B cell (primary cell): ENCODE results near the gene AMDHD2. TPM values are rescaled to one million over a fixed set of nuclear protein-coding genes. Genes with fewer than 3 reads are reported as not detected.

Source experiments
- ATAC-seq: fragments of 200-7000 bp; cut with Tn5 transposase; one replicate; pipeline ENCODE4 v1.10.0; 2021; ENCODE audit warnings: low read depth, mild to moderate bottlenecking, moderate number of reproducible peaks, moderate library complexity
- CTCF ChIA-PET: fragments of 350-600 bp; sonication (Branson Sonifier 250); formaldehyde crosslinking; loops from one replicate; lab custom pipeline; 2021; ENCODE audit warnings: antibody characterized with exemption, inconsistent platforms; lab: Charles Lee
- POLR2A ChIA-PET: fragments of 350-600 bp; sonication (Branson Sonifier 250); formaldehyde crosslinking; loops from one replicate; lab custom pipeline; 2021; ENCODE audit warnings: antibody characterized with exemption; lab: Charles Lee
- DNase-seq: peaks from one replicate; pipeline ENCODE4 v3.0.0; 2013
- H2AFZ ChIP-seq: 2 replicates; pipeline ENCODE4 v1.6.1; 2012; ENCODE audit warnings: mild to moderate bottlenecking, low read depth, low read length; ENCODE audit not compliant: insufficient read depth, poor library complexity, severe bottlenecking
- H3K27ac ChIP-seq, 2 donors: 1 replicate in 1 of 2; 2 replicates in 1 of 2; pipeline ENCODE4 v1.5.1; 2012 to 2013; ENCODE audit warnings: low read length in 2 of 2, mild to moderate bottlenecking in 2 of 2, moderate library complexity in 1 of 2
- H3K27me3 ChIP-seq, 4 experiments: fragments of 200-600 bp in 1 of 4; sonication (generic) in 1 of 4; replicated peaks in 1 of 4; 1 replicate in 2 of 4; 2 replicates in 2 of 4; pipeline versions ENCODE4 v1.6.1 to v1.7.0; 2013 to 2016; ENCODE audit warnings: low read length in 3 of 4, mild to moderate bottlenecking in 2 of 4, mixed read lengths in 1 of 4, moderate library complexity in 1 of 4; ENCODE audit not compliant: insufficient read depth in 4 of 4, control insufficient read depth in 3 of 4; ENCODE audit errors: control extremely low read depth in 1 of 4
- H3K36me3 ChIP-seq, 2 experiments: replicated peaks in 1 of 2; 1 replicate in 1 of 2; 2 replicates in 1 of 2; pipeline versions ENCODE4 v1.6.1 to v1.7.1; 2013; ENCODE audit warnings: low read length in 1 of 2; ENCODE audit not compliant: insufficient read depth in 2 of 2, control insufficient read depth in 1 of 2; ENCODE audit errors: control extremely low read depth in 1 of 2, extremely low read depth in 1 of 2
- H3K4me1 ChIP-seq, 2 donors: fragments of 200-600 bp in 1 of 2; sonication (generic) in 1 of 2; 1 replicate in 1 of 2; 2 replicates in 1 of 2; pipeline versions ENCODE4 v1.5.1 to v1.6.1; 2013 to 2017; ENCODE audit warnings: low read length in 2 of 2; ENCODE audit not compliant: control insufficient read depth in 2 of 2, insufficient read depth in 2 of 2
- H3K4me2 ChIP-seq: replicated peaks from 2 replicates; pipeline ENCODE3; 2012; ENCODE audit warnings: mild to moderate bottlenecking, low read depth, low read length; ENCODE audit not compliant: poor library complexity, severe bottlenecking
- H3K4me3 ChIP-seq, 5 experiments: fragments of 200-600 bp in 1 of 5; sonication (generic) in 1 of 5; 1 replicate in 3 of 5; 2 replicates in 2 of 5; pipeline versions ENCODE4 v1.5.1 to v1.7.0; 2011 to 2016; ENCODE audit warnings: low read length in 4 of 5, mild to moderate bottlenecking in 4 of 5, low read depth in 2 of 5, control low read depth in 1 of 5, moderate library complexity in 1 of 5; ENCODE audit not compliant: insufficient read depth in 1 of 5; ENCODE audit errors: control extremely low read depth in 1 of 5, extremely low read depth in 1 of 5
- H3K79me2 ChIP-seq: fragments of 200-600 bp; sonication (generic); one replicate; pipeline ENCODE4 v1.6.0; 2016; ENCODE audit warnings: low read length; ENCODE audit not compliant: control insufficient read depth, insufficient read depth
- H3K9ac ChIP-seq: fragments of 200-600 bp; sonication (generic); 2 replicates; pipeline ENCODE4 v1.6.1; 2017; ENCODE audit warnings: mild to moderate bottlenecking, low read length, moderate library complexity
- H3K9me3 ChIP-seq, 3 donors: one replicate each; pipeline versions ENCODE4 v1.6.1 to v1.7.1; 2013; ENCODE audit warnings: low read length in 2 of 3; ENCODE audit not compliant: control insufficient read depth in 2 of 3, insufficient read depth in 1 of 3; ENCODE audit errors: control extremely low read depth in 1 of 3
- H4K20me1 ChIP-seq: 2 replicates; pipeline ENCODE4 v1.6.0; 2012; ENCODE audit warnings: mild to moderate bottlenecking, low read length; ENCODE audit not compliant: insufficient read depth, control insufficient read depth, poor library complexity, severe bottlenecking
- H3K27ac Mint-ChIP-seq: one replicate; pipeline ENCODE4 v1.8.0; 2021; ENCODE audit warnings: mixed read lengths
- H3K27me3 Mint-ChIP-seq: one replicate; pipeline ENCODE4 v1.8.0; 2021; ENCODE audit warnings: mixed read lengths
- H3K4me1 Mint-ChIP-seq: one replicate; pipeline ENCODE4 v1.8.0; 2021; ENCODE audit warnings: mixed read lengths
- H3K4me3 Mint-ChIP-seq: one replicate; pipeline ENCODE4 v1.8.0; 2021; ENCODE audit warnings: mixed read lengths
- H3K9me3 Mint-ChIP-seq: one replicate; pipeline ENCODE4 v1.8.0; 2022; ENCODE audit warnings: mixed read lengths; ENCODE audit not compliant: insufficient read depth
- EZH2 ChIP-seq: IDR thresholded peaks from 2 replicates; pipeline ENCODE4 v1.6.1; 2012; ENCODE audit warnings: borderline replicate concordance, low read depth, mild to moderate bottlenecking, moderate library complexity, low read length; ENCODE audit not compliant: insufficient read depth, poor library complexity, severe bottlenecking
- WGBS: methylation state at CpG from one replicate; pipeline ENCODE4 v1.1.5; 2013; ENCODE audit warnings: missing lambda C conversion rate; ENCODE audit not compliant: insufficient coverage; 5-methylcytosine and 5-hydroxymethylcytosine counted together
- intact Hi-C: fragments of 100-400 bp; cut with micrococcal nuclease; formaldehyde crosslinking; loops from one replicate; pipeline ENCODE4 v1.10.0; 2022
- polyA plus RNA-seq: library from polyadenylated mRNA; depleted of rRNA; stranded (reverse); fragments of >200 nt; gene quantifications from 2 replicates; pipeline ENCODE4 v1.2.3, GENCODE V29; 2012
- total RNA-seq, 2 donors: library from RNA; stranded (reverse); fragments of 120-200 nt in 1 of 2; gene quantifications; 1 replicate in 1 of 2; 2 replicates in 1 of 2; pipeline versions ENCODE4 v1.2.3 to v1.2.4, GENCODE V29; 2013 to 2022
- TF ChIP-seq, protein P1 (sequence below): fragments of 200-600 bp; IDR thresholded peaks from one replicate; pipeline ENCODE4 v1.8.0; 2022; ENCODE audit warnings: antibody characterized with exemption, mild to moderate bottlenecking

The AMDHD2 gene
- total and polyA plus RNA-seq, 2 donors (not counting 1 experiment from before 2014, with no cell fraction given): 133 to 209 TPM

DNA sequence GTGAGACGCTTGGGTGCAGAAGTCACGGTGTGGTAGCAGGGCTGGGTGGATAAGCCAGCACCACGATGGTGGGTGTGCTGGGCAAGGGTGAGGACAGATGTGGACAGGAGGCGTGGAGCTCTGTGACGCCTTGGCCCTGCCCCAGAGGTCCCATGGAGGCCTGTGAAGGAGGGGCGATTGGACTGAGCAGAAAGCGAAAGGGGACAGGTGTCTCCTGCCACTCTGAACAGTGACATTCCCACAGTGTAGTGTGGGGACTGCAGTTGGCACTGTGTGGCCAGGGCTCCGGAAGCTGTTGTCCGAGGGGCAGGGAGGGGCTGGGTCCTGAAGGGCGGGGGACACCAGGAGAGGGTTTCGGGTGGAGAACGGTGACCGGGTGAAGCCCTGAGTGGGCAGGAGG is 37.9 kb upstream of the AMDHD2 start:
- Histone ChIP-seq H3K9me3 (no peaks in the 10 kb centered on the region), H3K4me1 (peaks cover 15 to 16% of the 10 kb centered on the region in 2 donors), H3K4me2 (no peak overlapping the region), H2AFZ (no peak overlapping the region), H3K9ac (no peak overlapping the region), H4K20me1 (peaks cover 17% of the 10 kb centered on the region), H3K27me3 (no peaks in the 10 kb centered on the region), H3K79me2 (peaks cover 80% of the 10 kb centered on the region), H3K27ac (no peak overlapping the region), H3K36me3 (no peaks in the 10 kb centered on the region), H3K4me3 (no peak overlapping the region)
- ATAC-seq: no peak
- Mint-ChIP-seq H3K4me1 (peaks cover 13% of the 10 kb centered on the region), H3K9me3 (no peaks in the 10 kb centered on the region), H3K27ac (no peak overlapping the region), H3K27me3 (no peaks in the 10 kb centered on the region), H3K4me3 (no peak overlapping the region)
- WGBS: 95% methylated on average over 12 of the region's 13 CpGs
- no peak for DNase-seq
- CTCF ChIA-PET: interaction anchor here (1.2 kb wide), 1 partner anchor 19 kb away, joined by 6 read pairs; no protein-coding TSS in a partner anchor
- POLR2A ChIA-PET: interaction anchor here (0.6 kb wide), 1 partner anchor 264 kb away, joined by 4 read pairs; no protein-coding TSS in a partner anchor
- TF ChIP-seq EZH2: no peak
- TF ChIP-seq, protein P1, sequence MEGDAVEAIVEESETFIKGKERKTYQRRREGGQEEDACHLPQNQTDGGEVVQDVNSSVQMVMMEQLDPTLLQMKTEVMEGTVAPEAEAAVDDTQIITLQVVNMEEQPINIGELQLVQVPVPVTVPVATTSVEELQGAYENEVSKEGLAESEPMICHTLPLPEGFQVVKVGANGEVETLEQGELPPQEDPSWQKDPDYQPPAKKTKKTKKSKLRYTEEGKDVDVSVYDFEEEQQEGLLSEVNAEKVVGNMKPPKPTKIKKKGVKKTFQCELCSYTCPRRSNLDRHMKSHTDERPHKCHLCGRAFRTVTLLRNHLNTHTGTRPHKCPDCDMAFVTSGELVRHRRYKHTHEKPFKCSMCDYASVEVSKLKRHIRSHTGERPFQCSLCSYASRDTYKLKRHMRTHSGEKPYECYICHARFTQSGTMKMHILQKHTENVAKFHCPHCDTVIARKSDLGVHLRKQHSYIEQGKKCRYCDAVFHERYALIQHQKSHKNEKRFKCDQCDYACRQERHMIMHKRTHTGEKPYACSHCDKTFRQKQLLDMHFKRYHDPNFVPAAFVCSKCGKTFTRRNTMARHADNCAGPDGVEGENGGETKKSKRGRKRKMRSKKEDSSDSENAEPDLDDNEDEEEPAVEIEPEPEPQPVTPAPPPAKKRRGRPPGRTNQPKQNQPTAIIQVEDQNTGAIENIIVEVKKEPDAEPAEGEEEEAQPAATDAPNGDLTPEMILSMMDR: no peak
- intact Hi-C loops: no loop called here

DNA sequence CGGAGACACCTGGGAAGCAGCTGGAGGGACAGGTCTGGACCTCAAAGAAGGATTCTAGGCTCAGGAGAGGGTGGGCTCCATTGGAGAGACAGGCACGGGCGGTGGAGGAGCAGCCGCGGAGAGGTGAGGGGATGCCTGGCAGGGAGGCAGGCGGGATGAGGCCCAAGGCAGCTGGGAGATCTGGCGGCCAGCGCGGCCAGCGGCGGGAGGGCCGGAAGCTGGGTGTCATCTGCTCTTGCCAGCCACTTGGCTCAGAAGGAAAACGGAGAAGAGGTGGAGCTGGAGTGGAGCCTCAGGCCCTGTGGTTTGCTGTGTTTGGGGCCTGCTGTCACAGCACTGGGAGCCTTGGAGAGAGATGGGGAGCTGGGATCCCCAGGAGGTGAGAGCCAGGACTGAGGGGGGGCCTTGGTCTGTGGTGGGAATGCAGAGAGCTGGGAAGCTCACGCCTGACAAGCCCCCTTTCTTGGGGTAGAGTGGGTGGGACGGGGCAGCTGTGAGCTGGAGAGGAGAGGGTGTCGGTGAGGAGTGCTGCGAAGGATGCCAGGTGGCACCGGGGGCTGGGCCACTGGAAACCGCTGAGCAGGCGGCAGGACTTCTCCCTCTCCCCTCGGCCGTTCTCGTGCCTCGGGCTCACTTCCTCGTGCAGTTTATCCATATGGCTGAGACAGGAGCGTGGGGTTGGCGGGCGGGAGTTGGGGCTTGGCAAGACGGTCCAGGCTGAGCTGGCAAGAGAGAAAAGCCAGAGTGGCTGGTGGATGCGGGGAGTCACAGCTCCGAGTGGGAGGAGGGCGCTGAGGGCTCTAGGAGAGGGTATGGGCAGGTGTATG is 37.2 kb upstream of the AMDHD2 start:
- H4K20me1 ChIP-seq: peaks cover 11% of the 10 kb centered on the region
- H2AFZ ChIP-seq: no peak overlapping the region
- Mint-ChIP-seq H3K27me3 (no peaks in the 10 kb centered on the region), H3K27ac (no peak overlapping the region), H3K4me3 (no peak overlapping the region), H3K9me3 (no peaks in the 10 kb centered on the region), H3K4me1 (peaks cover 17% of the 10 kb centered on the region)
- CTCF ChIA-PET: interaction anchor here (1.2 to 1.4 kb wide), 2 partner anchors 18 to 187 kb away, joined by 4 to 6 read pairs; no protein-coding TSS in a partner anchor
- POLR2A ChIA-PET: no interaction called here
- no peak overlapping the region for H3K27ac ChIP-seq
- intact Hi-C loops: no loop called here
- H3K4me1 ChIP-seq: peaks cover 22 to 23% of the 10 kb centered on the region in 2 donors
- no peaks in the 10 kb centered on the region for H3K36me3 ChIP-seq
- no peaks in the 10 kb centered on the region for H3K27me3 ChIP-seq
- H3K4me2 ChIP-seq: no peak overlapping the region
- H3K9me3 ChIP-seq: no peaks in the 10 kb centered on the region
- no peak overlapping the region for H3K4me3 ChIP-seq
- WGBS: 80% methylated on average over 32 of the region's 32 CpGs
- DNase-seq (no peak), ATAC-seq (no peak)
- TF ChIP-seq EZH2: no peak
- TF ChIP-seq, protein P1: no peak
- peaks cover 80% of the 10 kb centered on the region for H3K79me2 ChIP-seq
- no peak overlapping the region for H3K9ac ChIP-seq
